Activated naive CD4-positive, alpha-beta T cell (primary cell): ENCODE data around the gene LHB.

Experiments used
- DNase-seq, 4 experiments: peaks; one replicate each; lab custom pipeline; 2025; lab: John Stamatoyannopoulos, UW

The LHB gene

GRCh38 chr19:48975947-48976847, 40.7 kb downstream of the LHB start:
- DNase-seq = peak in 1 of 4 experiments; percentile 12

- peak; percentile 39 to 84 (median 76) for DNase-seq
Observed at GRCh38 chr19:48970923-48971395, 45.9 kb downstream of the LHB start.

GRCh38 chr19:48970139-48970766, 46.6 kb downstream of the LHB start:
- no peak for DNase-seq

GRCh38 chr19:48969276-48970138, 47.4 kb downstream of the LHB start:
- no peak for DNase-seq

- DNase-seq = no peak
Observed at GRCh38 chr19:48968813-48969218, 48.1 kb downstream of the LHB start.

GRCh38 chr19:48968179-48968661, 48.7 kb downstream of the LHB start:
- no peak for DNase-seq

- DNase-seq = no peak
Observed at GRCh38 chr19:48967346-48968178, 49.3 kb downstream of the LHB start.

GRCh38 chr19:48966541-48967345, 50.1 kb downstream of the LHB start:
- DNase-seq = no peak
